Stimulated activated CD4-positive, alpha-beta T cell treated with anti-CD3 and anti-CD28 coated beads, Interleukin-4, amount 100 ng/mL, for 24 hours (primary cell): ENCODE measurements around the gene ANXA5.
"Not testable (repeated sequence)": the region's sequence is repeated elsewhere in the genome, so short reads cannot be mapped to it uniquely, and the experiment has no call there.

ENCODE experiments used
- DNase-seq: peaks from one replicate; pipeline ENCODE4 v3.0.0-alpha.2; 2020

ANXA5 gene

DNA sequence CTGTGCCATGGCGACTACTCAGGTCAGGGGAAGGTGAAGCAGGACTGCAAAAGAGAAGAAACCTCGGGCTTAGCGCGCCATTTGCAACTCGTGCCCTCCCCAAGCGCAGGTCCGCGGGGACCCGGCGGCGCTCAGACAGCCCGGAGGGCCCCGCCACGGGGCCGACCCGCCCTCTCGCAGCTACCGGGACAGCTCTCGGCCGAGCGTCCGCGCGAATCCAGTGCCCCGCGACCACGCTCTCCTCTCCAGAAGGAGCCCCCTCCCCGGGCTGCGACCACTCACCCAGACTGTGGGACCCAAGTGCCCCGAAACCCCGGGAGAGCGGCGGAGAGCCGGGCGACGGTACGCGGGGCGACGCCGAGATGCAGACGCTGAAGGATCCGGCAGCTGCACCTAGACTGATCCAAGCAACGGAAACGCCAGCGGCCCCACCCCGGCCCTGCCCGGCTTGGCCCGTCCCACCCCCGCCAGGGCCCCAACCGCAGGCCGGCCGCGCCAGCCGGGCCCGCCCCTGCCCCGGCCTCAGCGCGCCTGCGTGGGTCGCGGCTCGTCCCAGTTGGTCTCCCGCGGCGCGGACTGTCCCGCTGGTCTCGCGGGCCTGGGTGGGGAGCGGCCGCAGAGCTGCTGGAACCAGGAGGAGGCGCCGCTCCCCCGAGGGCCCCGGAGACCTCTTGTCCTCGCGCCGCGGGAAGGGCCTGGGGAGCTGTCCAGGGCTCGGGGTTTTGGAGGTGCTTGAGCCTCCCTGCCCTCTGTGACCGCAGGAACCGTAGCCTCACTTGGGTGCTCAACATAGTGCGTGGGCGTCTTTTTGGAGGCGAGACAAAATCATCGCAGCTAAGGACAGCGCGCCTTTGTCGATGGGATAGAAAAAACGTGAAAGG lies at the start of gene ANXA5:
ANXA5 (minus strand) TSS at position 400 of the 881 bp plus-strand sequence; CDS start at position 9, 391 bp downstream.
- peak; percentile 63 for DNase-seq

DNA sequence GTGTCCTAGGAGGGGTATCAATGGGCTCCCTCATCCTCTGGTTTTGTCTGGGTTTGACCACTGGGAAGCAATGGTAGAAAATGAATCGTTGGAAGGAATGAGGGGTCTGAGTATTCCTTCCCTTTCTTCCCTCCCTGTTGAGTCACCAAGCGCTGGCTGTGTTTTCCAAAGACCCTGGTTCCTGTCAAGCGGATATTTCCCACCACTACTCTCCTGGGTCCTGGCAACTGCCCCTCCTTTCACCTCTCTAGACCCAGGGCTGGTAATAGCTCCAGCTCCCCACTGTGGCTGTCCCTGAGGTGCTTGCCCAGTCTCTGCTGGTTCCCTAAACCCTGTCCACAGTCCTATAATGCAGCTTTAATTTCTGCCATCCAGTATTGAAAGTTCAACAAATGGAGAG lies 46.0 kb upstream of the ANXA5 start:
- no peak for DNase-seq

DNA sequence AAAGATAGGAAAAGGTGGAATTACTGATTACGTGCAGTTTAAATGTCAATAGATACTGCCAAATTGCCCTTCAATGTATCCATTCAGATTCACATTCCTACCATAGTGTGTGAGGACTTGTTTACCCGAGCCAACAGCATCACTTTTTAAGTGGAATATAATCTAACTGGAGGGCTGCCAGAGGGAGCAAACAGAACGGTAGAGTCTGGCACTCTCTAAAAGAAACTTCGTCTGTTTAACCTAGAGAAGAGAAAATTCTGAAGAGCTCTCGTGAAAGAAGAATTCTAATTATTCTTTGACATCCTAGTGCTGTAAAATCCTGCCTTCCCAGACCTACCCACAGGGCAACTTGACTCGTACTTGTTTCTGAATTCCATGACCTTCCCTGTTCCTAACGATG lies 45.0 kb upstream of the ANXA5 start:
- DNase-seq = no peak

DNA sequence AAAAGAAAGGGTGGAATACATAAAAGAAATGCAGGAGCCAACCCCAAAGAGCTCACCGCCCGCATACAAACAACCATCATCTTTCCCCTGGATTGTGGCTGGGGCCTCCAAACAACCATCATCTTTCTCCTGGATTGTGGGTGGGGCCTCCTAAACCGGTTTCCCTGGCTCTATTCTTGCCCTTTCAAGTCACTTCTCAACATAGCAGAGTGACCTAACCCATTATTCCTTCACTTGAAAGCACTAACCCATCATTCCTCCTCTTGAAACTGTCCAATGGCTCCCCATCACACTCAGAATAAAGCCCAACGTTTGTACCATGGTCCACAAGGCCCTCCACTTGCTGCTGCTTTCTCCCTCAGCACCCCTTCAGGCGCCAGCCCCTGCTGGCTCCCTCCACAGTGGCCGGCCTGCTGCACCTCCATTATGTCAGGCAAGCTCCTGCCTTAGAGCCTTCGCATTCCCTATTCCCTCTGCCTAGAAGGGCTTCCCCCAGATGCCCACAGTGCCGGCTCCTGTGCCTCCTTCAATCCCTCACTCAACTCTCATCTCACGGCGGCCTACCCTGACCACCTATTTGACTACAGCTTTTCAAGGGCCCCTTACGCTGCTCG lies 44.1 kb upstream of the ANXA5 start:
- no peak for DNase-seq

DNA sequence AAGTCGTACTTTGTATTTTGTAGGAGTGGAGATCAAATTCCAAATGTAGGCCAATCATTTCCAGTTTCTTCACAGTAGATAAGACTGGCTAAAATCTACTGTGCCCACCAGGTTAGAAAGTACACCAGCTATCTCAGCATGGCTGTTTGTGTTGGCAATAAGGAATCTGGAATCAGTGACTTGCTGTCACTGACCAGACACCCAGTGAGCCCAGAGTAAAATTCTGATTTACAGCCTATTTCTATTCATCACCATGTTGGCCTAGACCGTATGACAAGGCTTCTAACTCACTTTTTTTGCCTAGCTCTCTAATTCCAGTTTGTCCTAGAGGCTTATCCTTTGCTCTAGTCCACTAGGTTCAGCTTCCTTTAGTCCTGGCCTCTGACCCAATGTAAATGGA lies 42.8 kb upstream of the ANXA5 start:
- DNase-seq = no peak

DNA sequence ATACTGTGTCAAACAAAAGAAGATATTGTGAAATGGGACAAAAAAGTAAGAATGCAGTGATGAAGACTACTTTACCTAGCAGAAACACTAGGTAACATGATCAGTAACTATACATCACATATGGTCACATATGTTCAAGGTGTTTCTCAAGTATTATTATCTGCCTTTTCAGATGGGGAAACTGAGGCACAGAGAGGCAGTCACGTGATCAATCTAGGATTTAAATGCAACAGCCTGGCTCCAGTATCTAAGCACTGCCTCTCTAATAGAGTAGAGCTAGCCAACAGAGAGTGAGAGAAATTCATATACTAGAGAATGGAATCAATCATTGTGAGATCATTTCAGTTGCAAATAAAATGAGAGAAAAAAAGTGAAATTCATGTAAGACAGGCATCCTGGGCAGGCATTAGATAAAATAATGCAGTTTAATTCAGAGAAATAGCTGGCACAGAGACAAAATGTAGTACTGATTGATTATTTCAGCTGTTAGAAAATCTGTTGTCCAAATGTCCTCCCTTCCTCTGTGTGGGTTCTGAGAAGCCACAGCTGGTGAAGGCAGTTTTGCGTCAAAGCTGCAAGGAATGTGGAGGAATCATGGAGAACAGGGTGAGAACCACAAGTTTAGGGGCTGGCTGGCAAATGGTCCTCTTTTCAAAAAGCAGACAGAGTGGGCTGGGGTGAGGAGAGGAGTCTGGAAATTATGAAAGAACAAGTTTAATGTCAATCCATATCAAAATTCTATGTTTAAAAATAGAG lies 42.2 kb upstream of the ANXA5 start:
- DNase-seq = no peak

DNA sequence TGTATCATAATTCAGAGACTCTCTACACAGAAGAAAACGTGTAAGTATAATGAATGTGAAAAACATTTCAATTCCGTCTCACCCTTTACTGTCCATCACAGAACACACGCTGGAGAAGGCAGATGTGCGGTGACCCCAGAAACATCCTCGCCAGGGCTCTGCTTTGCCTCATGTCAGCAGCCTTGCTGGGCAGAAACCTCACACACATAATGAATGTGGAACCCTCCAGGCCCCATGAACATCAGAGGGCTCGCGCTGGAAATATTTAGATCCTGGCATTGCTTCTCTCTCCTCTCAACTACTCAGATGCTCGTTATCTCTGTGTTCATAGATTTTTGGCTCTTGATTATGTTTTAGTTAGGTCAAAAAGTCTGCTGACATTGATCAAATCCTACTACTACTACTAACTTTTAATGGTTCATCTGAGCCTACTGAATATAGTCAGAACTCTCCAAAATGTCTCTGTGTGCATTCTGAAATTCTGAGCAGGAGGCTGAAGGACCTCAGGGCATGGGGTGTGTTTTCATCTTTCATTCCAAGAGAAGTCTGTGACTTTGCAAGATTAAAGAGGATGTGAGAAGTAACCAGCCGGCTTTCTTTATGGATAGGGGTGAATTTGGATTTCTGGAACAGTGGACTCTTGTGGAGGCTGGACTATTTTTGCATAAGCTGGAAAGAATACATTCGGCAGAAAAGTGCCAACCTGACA lies 41.2 kb upstream of the ANXA5 start:
- no peak for DNase-seq

DNA sequence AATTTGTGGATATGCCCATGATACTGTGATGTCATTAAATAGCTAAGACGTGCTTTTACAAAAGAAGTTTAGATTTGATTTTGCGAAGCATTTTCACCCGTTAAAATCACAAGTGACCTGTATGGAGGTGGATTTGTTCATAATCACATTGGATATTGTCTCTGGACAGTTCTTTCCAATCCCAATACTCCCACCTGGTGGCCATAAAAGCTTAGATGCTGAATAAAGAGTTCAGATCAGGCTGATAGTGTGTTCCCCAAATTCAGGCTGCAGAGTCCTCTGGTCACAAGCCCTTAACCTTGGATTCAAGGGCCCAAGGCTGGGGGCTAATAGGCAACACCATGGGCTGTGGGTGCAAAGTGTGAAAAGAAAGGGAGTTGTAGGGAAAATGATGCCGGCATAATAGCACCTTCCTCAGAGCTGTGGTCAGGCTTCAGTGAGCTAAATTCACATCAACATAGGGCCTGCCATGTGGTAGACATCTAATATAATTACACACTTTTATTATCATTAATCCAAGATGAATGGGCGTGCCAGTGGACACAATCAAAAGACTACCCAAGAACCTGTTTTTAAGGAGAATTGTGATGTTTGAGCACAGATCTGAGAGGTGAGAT lies 40.1 kb upstream of the ANXA5 start:
- DNase-seq = peak; percentile 25

DNA sequence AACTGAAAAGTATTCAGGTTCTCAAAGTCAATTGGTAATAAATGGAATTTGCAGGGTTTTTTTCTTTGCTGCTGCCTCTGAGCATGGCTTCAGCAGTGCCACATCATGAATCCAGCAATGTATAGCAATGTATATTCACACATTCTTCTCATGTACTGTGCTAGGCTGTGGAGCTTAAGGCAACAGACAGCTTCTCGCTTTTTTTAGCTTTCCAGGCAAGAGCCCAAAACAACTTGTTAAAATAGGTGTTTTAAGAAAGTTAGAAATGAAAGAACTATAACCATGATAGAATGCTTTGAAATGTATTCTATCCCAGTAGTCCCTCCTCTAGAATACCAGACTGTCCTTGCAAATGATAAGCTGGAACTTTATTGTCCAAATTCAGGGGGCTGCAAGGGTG lies 37.8 kb upstream of the ANXA5 start:
- DNase-seq = no peak

DNA sequence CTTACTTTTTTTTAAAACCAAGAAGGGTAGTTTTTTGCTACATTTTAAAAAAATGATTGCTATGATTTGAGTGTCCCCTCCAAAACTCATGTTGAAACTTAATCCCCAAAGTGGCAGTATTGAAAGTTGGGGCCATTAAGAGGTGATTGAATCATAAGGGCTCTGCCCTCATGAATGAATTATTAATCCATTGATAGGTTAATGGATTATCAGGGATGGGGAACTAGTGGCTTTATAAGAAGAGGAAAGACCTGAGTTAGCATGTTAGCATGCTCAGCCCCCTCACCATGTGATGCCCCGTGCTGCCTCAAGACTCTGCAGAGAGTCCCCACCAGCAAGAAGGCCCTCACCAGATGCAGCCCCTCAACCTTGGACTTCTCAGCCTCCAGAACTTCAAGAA lies 37.2 kb upstream of the ANXA5 start:
- no peak for DNase-seq

DNA sequence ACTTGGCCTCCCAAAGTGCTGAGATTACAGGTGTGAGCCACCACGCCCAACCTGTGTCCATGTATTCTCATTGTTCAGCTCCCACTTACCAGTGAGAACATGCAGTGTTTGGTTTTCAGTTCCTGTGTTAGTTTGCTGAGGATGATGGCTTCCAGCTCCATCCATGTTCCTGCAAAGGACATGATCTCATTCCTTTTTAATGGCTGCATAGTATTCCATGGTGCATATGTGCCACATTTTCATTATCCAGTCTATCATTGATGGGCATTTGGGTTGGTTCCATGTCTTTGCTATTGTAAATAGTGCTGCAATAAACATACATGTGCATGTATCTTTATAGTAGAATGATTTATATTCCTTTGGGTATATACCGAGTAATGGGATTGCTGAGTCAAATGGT lies 33.0 kb upstream of the ANXA5 start:
- not testable (repeated sequence) for DNase-seq

DNA sequence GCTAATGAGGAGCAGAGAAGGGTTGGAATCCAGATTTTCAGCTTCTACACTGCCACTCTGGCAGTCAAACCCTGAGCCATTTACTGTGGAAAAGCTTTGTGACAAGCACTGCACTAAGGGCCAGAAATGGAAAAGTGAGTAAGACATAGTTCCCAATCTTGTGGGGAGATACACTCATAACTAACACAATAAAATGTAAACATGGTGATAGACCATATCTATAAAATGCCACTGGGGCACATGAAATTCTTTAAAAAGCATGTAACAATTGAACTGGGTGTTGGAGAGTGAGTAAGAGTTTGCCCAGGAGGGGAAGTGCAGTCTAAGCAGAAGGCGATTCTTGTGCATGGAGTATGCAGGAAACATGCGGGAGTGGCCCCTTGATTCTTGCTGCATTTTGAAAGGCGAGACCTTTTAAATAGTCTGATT lies 32.0 kb upstream of the ANXA5 start:
- no peak for DNase-seq

DNA sequence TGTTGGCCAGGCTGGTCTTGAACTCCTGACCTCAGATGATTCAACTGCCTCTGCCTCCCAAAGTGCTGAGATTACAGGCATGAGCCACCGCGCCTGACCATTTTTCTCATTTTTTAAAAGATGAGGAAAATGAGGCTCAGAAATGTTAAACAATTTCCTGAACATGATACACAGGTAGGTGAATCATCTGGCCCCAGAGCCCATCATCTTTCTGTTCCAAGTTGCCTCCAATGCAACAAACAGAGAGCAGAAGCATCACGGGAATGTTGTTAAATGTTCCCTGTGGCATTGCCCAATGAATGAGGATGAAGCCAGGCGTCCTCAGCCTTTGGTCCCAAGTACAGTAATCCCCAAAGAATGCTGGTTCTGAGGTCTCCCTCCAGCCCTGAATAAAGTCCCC lies 31.3 kb upstream of the ANXA5 start:
- DNase-seq = no peak

DNA sequence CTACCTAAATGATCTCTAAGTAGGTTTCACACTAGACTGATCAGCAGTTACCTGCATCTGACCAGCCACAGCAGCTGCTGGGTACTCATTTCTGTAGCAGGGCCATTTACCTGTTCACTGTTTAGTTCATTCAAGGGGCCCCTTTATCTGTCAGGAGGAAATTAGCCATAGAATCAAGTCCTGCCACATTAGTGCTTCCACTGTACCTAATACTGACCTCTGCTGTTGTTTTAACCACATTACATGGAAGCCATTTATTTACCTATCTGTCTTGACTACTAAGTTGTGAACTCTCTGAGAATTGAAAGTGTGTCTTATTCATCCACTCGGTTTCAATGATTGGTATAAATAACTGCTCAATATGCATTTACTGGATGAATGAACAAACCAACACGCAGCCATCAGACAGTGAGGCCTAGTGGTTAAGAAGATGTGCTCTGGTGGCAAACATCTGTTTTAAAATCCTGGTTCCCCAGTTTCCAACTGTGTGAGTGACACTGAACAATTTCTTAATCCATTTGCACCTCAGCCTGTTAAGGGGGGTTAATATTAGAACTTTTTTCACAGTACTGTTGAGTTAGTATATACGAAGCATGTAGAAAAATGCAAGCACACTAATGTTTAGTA lies 30.0 kb upstream of the ANXA5 start:
- no peak for DNase-seq

DNA sequence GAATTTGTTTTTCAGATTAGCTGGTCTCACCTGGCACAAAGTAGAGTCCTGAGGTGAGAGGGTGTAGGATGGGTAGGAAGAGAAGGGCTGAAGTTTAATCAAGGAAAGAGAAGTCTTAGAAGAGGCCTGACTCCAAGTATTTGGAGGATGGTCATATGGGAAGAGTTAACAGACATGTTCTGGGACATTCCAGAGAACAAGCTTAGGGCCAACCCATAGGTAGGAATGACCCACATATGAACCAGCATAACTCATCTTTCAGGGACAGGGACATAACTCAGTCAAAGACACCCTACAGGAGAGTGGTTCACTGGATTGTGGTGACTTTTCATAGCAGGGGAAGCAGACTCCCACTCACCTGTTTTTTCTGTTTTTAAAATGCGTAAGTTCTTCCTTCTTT lies 27.9 kb upstream of the ANXA5 start:
- DNase-seq = no peak

DNA sequence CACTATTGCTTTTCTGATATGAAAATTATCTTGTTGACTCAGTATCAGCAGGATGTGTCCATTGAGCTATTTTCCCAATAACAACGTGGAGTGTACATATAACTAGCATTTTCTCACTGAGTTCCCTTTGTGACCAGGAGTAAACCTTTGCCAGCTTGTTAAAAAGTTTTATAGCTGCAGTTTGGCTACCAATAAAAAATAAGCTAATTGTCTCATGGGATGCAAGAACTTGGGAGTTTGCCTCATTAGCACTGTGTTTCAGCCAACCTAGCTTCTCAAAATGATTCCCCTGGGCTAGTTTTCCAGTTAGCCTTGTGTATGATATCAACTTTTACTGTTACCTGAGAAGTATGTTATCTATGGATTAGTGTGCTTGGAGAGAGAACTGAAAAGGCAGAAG lies 24.9 kb upstream of the ANXA5 start:
- DNase-seq = no peak

DNA sequence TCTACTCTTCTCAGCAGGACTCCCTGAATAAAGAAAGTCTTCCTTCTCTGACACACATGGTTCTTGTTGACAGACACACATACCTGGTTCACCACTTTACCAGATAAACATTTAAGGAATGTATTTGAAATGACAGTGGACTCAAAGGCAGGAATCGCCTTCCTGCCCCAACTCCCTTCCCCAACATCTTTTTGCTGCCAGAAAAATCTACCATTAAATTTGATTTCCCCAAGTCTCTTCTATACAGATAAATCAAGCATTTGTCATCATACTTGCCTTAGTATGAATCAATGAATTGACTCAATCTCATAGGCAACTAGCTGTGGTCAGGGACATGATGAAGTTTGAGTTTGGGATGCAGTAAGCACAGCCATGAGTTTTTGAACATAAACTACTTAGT lies 23.3 kb upstream of the ANXA5 start:
- no peak for DNase-seq

DNA sequence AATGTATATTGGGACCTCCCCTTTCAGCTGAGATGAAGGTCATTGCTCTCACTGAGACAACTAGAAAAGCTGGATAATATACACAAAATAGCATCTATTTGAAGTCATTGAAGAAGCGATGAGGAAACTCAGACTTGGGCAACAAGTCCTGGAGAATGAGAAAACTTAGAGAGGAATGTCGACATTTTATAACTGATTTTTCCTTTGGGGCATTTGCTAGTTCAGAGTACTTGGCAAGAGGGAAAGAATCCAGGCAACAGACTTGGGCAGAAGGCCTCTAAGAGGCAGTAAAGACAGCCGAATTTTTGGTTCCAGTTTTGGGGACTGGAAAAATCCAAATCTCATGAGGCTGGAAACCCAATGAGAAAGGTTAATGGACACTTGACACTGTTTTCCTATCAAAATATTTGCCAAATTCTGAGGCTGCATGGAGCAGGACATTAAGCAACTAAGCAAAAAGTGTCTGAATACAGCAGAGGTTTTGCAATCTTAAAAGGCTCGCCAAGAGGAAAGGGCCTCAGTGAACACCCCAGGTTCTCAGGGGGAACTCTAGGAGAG lies 21.0 kb upstream of the ANXA5 start:
- no peak for DNase-seq

DNA sequence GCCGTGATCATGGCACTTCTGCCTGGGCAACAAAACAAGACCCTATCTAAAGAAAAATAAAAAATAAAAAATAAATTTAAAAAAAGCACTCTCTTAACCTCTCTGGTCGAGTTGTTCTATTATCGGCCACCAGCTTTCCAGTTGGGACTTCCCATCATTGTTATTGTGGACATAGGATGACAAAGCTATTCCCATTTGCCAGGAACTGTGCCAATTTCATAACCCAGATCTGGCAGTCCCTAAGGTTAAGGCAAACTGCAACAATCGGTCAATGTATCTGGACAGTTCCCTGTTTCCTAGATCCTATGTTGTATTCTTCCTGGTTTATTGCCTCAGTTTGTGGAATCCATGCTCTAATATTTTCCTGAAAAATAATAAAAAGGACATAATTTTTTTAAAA lies 17.8 kb upstream of the ANXA5 start:
- DNase-seq = no peak

DNA sequence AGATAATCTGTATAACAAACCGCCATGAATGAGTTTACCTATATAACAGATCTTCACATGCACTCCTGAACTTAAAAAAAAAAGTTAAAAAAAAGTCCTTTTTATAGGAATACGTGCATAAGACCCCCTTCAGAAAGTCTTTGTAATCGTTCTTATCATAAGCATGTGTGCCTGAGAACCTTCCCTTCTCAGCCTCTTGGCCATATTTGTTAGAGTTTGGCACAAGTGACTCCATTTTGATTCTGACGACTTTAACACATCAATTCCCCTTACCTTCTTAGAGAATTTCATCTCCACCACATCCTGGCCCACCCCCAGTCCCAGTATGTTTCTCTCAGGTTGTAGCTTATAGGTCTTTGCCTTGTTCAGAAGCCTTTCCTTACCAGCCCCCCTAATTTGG lies 16.0 kb upstream of the ANXA5 start:
- DNase-seq = no peak

DNA sequence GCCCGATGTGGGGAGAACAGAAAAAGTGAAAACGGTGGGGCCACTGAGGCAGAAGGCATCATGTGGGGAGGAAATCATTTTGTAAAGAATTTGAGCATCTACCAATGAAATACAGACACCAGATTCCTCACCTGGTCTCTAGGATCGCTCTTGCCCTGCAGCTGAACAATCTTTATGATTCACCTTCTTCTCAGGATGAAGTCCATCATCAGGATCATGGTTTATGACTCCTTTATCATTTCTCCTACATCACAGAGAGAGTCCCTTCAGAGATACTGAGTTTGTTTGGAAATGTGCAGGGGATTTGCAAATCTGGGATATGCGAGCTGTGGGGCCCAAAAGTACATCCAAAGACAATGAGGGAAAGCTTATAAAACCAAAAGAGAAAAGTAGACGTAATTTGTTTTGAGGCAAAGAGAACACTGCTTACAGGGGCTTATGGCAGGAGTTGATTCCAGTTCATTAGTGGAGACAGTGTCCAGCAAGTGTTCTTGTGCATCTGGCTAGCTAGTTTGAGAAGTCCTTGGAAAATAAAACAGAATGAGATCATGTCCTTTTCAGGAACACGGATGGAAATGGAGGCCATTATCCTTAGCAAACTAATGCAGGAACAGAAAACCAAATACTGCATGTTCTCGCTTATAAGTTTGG lies 15.3 kb upstream of the ANXA5 start:
- no peak for DNase-seq
